HCT116 (cell line): Measurements from ENCODE around the gene PRR15L.

Source experiments
- CTCF ChIP-seq, 3 experiments: fragments of 200-600 bp in 1 of 3; sonication (generic) in 1 of 3; IDR thresholded peaks in 2 of 3; conservative IDR thresholded peaks in 1 of 3; 2 replicates each; pipeline ENCODE4 v1.5.1; 2012 to 2017; ENCODE audit warnings: low read depth in 2 of 3, low read length in 2 of 3, antibody characterized with exemption in 1 of 3, borderline replicate concordance in 1 of 3, control low read depth in 1 of 3, mild to moderate bottlenecking in 1 of 3, mixed read lengths in 1 of 3, mixed run types in 1 of 3, moderate library complexity in 1 of 3; ENCODE audit not compliant: insufficient read depth in 1 of 3
- EZH2phosphoT487 ChIP-seq: fragments of 200-600 bp; IDR thresholded peaks from 2 replicates; pipeline ENCODE4 v1.6.1; 2018; ENCODE audit warnings: antibody characterized with exemption, borderline replicate concordance
- POLR2A ChIP-seq: IDR thresholded peaks from 2 replicates; pipeline ENCODE4 v1.7.0; 2011; ENCODE audit warnings: borderline replicate concordance; ENCODE audit not compliant: insufficient read depth, insufficient read length; ENCODE audit errors: extremely low read depth

GRCh38 chr17:47981462-47981861 is 23.8 kb upstream of the PRR15L start:
- TF ChIP-seq CTCF (IDR thresholded peaks at IDR 0.05 in 2 of 3, conservative IDR thresholded peaks at IDR 0.05 in 1 of 3; ENCODE audit: borderline replicate concordance in 1 of 3, insufficient read depth in 1 of 3, low read depth in 2 of 3, low read length in 2 of 3) (no peak), EZH2phosphoT487 (no peak), POLR2A (no peak)
